Common myeloid progenitor, CD34-positive (primary cell): ENCODE measurements around the gene KISS1.

Experiments
- CTCF ChIA-PET: fragments of 350-600 bp; sonication (Branson Sonifier 250); formaldehyde crosslinking; loops from one replicate; lab custom pipeline; 2021; ENCODE audit warnings: antibody characterized with exemption; lab: Charles Lee
- POLR2A ChIA-PET: fragments of 350-600 bp; sonication (Branson Sonifier 250); formaldehyde crosslinking; loops from one replicate; lab custom pipeline; 2021; ENCODE audit warnings: antibody characterized with exemption; lab: Charles Lee
- DNase-seq, 3 donors: peaks; one replicate each; pipeline versions ENCODE4 v3.0.0 to v3.0.0-alpha.2; 2013
- H3K27ac ChIP-seq, 2 experiments: 1 replicate in 1 of 2; 2 replicates in 1 of 2; pipeline ENCODE4 v1.7.0; 2013; ENCODE audit warnings: inconsistent platforms in 2 of 2, low read length in 2 of 2, mild to moderate bottlenecking in 2 of 2, low read depth in 1 of 2, moderate library complexity in 1 of 2; ENCODE audit not compliant: severe bottlenecking in 2 of 2, insufficient read depth in 1 of 2, poor library complexity in 1 of 2
- H3K27me3 ChIP-seq, 5 experiments: replicated peaks in 2 of 5; 1 replicate in 3 of 5; 2 replicates in 2 of 5; pipeline versions ENCODE4 v1.6.1 to v1.7.0; 2013; ENCODE audit warnings: low read length in 4 of 5, mild to moderate bottlenecking in 2 of 5, moderate library complexity in 2 of 5, inconsistent platforms in 1 of 5; ENCODE audit not compliant: insufficient read depth in 5 of 5, control insufficient read depth in 4 of 5
- H3K36me3 ChIP-seq, 4 experiments: 1 replicate in 2 of 4; 2 replicates in 2 of 4; pipeline versions ENCODE4 v1.6.1 to v1.7.0; 2013; ENCODE audit warnings: low read length in 3 of 4, control low read depth in 1 of 4, mild to moderate bottlenecking in 1 of 4; ENCODE audit not compliant: control insufficient read depth in 4 of 4, insufficient read depth in 4 of 4
- H3K4me1 ChIP-seq, 4 experiments: 1 replicate in 3 of 4; 2 replicates in 1 of 4; pipeline versions ENCODE4 v1.6.1 to v1.7.1; 2013; ENCODE audit warnings: low read length in 3 of 4, mild to moderate bottlenecking in 3 of 4, control low read depth in 1 of 4, inconsistent platforms in 1 of 4, moderate library complexity in 1 of 4; ENCODE audit not compliant: control insufficient read depth in 4 of 4, insufficient read depth in 4 of 4; ENCODE audit errors: control extremely low read depth in 1 of 4
- H3K4me3 ChIP-seq, 7 experiments: 1 replicate in 4 of 7; 2 replicates in 3 of 7; pipeline versions ENCODE4 v1.5.1 to v1.7.0; 2013; ENCODE audit warnings: mild to moderate bottlenecking in 7 of 7, low read length in 6 of 7, moderate library complexity in 6 of 7, inconsistent platforms in 2 of 7, low read depth in 2 of 7, control low read depth in 1 of 7; ENCODE audit not compliant: insufficient read depth in 4 of 7, control insufficient read depth in 1 of 7; ENCODE audit errors: extremely low read depth in 1 of 7
- H3K9me3 ChIP-seq, 5 experiments: 1 replicate in 4 of 5; 2 replicates in 1 of 5; pipeline versions ENCODE4 v1.6.1 to v1.7.1; 2013; ENCODE audit warnings: low read length in 4 of 5, mild to moderate bottlenecking in 2 of 5, inconsistent platforms in 1 of 5, low read depth in 1 of 5, moderate library complexity in 1 of 5; ENCODE audit not compliant: control insufficient read depth in 4 of 5, insufficient read depth in 2 of 5; ENCODE audit errors: control extremely low read depth in 1 of 5
- WGBS: methylation state at CpG from one replicate; pipeline ENCODE4 v1.1.5; 2013; ENCODE audit not compliant: insufficient coverage; 5-methylcytosine and 5-hydroxymethylcytosine counted together

KISS1 gene

DNA sequence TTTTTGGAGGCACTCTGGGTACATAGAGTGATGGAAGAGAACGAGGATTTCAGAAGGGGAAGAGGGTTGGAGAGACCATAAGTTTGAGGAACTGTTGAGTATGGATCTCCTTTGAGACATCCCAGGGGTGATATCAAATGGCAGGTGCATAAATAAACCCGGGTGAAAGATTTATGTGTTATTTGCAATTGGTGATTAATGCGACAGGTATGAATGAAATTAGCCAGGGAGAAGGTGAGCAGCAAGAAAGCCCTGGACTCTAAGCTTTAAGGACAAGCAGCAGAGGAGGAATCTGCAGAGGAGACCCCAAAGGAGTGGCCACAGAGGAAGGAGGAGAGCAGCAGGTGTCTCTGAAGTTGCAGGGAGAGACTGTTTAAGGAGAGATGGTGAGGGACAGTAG is 21.3 kb downstream of the KISS1 start:
- Histone ChIP-seq H3K4me3 (no peak overlapping the region), H3K9me3 (peaks cover 5 to 14% (median 8%) of the 10 kb centered on the region in 5 experiments), H3K27me3 (no peaks in the 10 kb centered on the region), H3K36me3 (no peaks in the 10 kb centered on the region), H3K27ac (no peak overlapping the region), H3K4me1 (peaks cover 0 to 30% (median 26%) of the 10 kb centered on the region in 4 experiments)
- WGBS = 95% methylated on average over 2 of the region's 3 CpGs
- ChIA-PET POLR2A (no interaction called here), CTCF (interaction anchor here (0.9 to 19.3 kb wide), 4 partner anchors 10 to 30 kb away, joined by 3 to 265 read pairs (median 58); partner anchors contain the start of gene REN)
- DNase-seq = no peak

DNA sequence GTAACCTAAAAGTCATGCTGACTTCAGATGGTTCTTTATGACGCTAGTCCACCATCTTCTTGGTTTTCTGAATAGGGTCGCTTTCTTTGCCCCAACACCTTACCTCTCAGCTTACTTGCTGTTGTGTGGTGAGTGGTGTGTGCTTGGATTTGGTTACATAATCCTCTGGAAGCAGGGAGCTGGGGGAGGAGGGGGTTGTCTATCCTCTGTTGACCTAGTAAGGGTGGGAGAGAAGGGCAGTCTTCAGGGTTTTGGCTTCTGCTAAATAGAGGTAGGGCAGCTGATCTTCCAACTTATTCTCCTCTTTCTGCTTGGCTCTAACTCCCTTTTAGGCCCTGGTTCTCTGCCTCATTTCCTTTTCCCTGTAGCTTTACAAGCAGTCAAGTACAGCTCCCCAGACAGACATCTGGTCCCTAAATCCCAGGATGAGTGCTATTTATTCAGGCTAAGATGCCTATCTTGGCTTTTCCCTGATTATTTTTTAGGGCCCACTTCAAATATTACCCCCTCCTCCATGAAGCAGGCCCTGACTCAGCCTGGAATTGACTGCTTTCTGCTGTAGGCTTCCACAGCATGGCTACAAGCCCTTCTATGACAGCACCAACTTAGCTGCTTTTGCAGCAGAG is 23.8 kb downstream of the KISS1 start:
- H3K27ac ChIP-seq = no peak overlapping the region
- no peak overlapping the region for H3K4me3 ChIP-seq
- no peaks in the 10 kb centered on the region for H3K27me3 ChIP-seq
- no peaks in the 10 kb centered on the region for H3K36me3 ChIP-seq
- no peak for DNase-seq
- CTCF ChIA-PET = interaction anchor here (1.1 to 19.3 kb wide), 6 partner anchors 7 to 42 kb away, joined by 3 to 265 read pairs (median 56); partner anchors contain the start of genes GOLT1A and REN
- POLR2A ChIA-PET = no interaction called here
- H3K4me1 ChIP-seq = peaks cover 0 to 14% (median 11%) of the 10 kb centered on the region in 4 experiments
- no CpG with 5 or more reads among the region's 2 CpGs for WGBS
- H3K9me3 ChIP-seq = peaks cover 9 to 25% (median 11%) of the 10 kb centered on the region in 5 experiments

DNA sequence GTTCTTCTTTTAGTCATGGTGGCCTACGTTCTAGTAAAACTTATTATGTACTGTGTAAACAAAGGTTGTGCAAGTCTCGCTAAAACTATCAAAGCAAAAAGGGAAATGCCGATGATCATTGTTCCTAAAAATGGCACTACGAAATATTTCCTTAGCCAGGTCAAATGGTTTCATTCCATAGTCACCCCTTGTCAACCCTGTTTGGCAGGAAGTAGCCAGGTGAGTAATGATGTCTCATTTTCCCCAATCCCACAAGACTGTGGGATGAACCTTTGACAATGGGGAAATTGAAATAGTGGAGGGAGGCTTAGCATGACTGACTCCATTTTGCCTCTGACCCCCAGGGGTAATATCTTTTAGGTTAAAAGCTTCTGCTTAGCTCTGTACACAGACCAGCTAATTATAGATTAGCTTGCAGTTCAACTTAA is 24.5 kb downstream of the KISS1 start:
- Histone ChIP-seq H3K27me3 (no peaks in the 10 kb centered on the region), H3K27ac (no peak overlapping the region), H3K36me3 (no peaks in the 10 kb centered on the region), H3K4me3 (no peak overlapping the region), H3K4me1 (peaks cover 0 to 7% (median 4%) of the 10 kb centered on the region in 4 experiments), H3K9me3 (peaks cover 9 to 25% (median 11%) of the 10 kb centered on the region in 5 experiments)
- ChIA-PET POLR2A (interaction anchor here (0.6 kb wide), 1 partner anchor 898 kb away, joined by 4 read pairs; no protein-coding TSS in a partner anchor), CTCF (interaction anchor here (1.1 to 19.3 kb wide), 5 partner anchors 18 to 192 kb away, joined by 4 to 265 read pairs (median 4); partner anchors contain the start of gene GOLT1A)
- DNase-seq = no peak
- 85% methylated on average over 4 of the region's 4 CpGs for WGBS

GRCh38 chr1:204170494-204171155 is 25.7 kb downstream of the KISS1 start:
- Histone ChIP-seq H3K4me3 (no peak overlapping the region), H3K27me3 (no peaks in the 10 kb centered on the region), H3K36me3 (no peaks in the 10 kb centered on the region), H3K27ac (no peak overlapping the region), H3K4me1 (peaks cover 0 to 10% (median 8%) of the 10 kb centered on the region in 4 experiments), H3K9me3 (peaks cover 9 to 25% (median 11%) of the 10 kb centered on the region in 5 experiments)
- ChIA-PET CTCF (interaction anchor here (0.9 to 19.3 kb wide), 7 partner anchors 8 to 198 kb away, joined by 3 to 265 read pairs (median 5); no protein-coding TSS in a partner anchor), POLR2A (no interaction called here)
- WGBS = 93% methylated on average over 3 of the region's 3 CpGs
- DNase-seq = no peak

- Histone ChIP-seq H3K27ac (no peak overlapping the region), H3K4me1 (peaks cover 0 to 12% (median 9%) of the 10 kb centered on the region in 4 experiments), H3K4me3 (no peak overlapping the region), H3K27me3 (no peaks in the 10 kb centered on the region), H3K9me3 (peaks cover 9 to 25% (median 11%) of the 10 kb centered on the region in 5 experiments), H3K36me3 (no peaks in the 10 kb centered on the region)
- ChIA-PET POLR2A (no interaction called here), CTCF (interaction anchor here (0.8 to 19.3 kb wide), 7 partner anchors 8 to 229 kb away, joined by 3 to 265 read pairs (median 5); partner anchors contain the start of gene GOLT1A)
- DNase-seq = peak in 2 of 3 donors; percentile 46 to 48
- 100% methylated on average over 2 of the region's 4 CpGs for WGBS
These were observed 26.4 kb downstream of the KISS1 start for GRCh38 chr1:204169858-204170257.

- 100% methylated on average over 4 of the region's 5 CpGs for WGBS
- no peaks in the 10 kb centered on the region for H3K36me3 ChIP-seq
- POLR2A ChIA-PET = interaction anchor here (0.8 kb wide), 1 partner anchor 9 kb away, joined by 4 read pairs; no protein-coding TSS in a partner anchor
- H3K9me3 ChIP-seq = peaks cover 9 to 25% (median 11%) of the 10 kb centered on the region in 5 experiments
- DNase-seq = no peak
- H3K4me1 ChIP-seq = peaks cover 0 to 12% (median 9%) of the 10 kb centered on the region in 4 experiments
- H3K27ac ChIP-seq = no peak overlapping the region
- CTCF ChIA-PET = interaction anchor here (1.1 to 19.3 kb wide), 11 partner anchors 9 to 202 kb away, joined by 3 to 265 read pairs (median 11); partner anchors contain the start of genes GOLT1A, KISS1 and PLEKHA6
- H3K27me3 ChIP-seq = no peaks in the 10 kb centered on the region
- H3K4me3 ChIP-seq = no peak overlapping the region
These were observed 28.6 kb downstream of the KISS1 start for GRCh38 chr1:204167730-204168129.
